Head of caudate nucleus (tissue), 42 donors: ENCODE measurements around the gene TBX10.
"Not testable (repeated sequence)": the region's sequence is repeated elsewhere in the genome, so short reads cannot be mapped to it uniquely, and the experiment has no call there.

Source experiments
- DNase-seq, 42 donors: peaks; one replicate each; pipeline versions ENCODE4 v3.0.0 to v3.0.0-alpha.2; 2020 to 2021; ENCODE audit warnings: mixed read lengths in 7 of 42
- intact Hi-C: fragments of 100-400 bp; cut with DNase I; formaldehyde crosslinking; loops from one replicate; pipeline ENCODE4 v1.15.0; 2022

Gene TBX10

DNA sequence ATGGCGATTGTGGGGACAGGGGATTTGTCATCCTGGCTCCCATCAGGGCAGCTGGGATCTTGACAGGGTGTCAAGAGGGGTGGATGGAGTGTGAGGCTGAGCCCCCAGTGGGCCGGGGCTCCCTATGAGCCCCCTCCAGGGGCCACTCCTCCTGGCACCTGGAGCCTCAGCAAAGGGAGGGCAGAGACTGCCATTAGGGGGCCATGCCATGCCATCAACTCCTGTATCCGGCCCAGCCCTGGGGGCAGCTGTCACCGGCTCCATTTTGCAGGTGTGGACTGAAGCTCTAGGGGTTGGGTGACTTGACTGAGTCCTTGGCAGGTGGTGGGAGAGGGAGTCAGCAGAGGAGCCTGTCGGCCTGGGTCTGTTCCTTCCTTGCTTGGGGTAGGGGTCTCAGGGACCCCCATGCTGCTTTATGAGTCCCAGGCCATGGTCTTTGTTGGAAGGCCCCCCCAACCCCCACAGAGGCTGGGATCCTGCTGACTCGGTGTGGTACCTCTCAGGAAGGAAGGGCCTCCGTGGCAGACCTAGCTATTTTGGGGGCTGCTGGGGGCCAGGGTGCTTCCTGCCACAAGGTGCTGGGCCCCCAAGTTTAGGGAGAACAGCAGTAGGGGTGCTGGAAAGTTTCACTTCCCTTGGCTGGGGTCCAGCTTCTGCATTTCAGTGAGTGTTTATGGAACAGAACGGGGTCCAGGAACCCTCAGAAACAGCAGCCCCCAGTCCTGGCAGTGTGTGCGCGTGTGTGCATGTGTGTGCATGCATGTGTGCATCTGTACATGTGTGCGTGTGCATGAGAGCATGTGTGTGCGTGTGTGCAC, 9.4 kb upstream of the TBX10 start:
- peak in 23 of 42 donors; percentile 18 to 57 (median 41) for DNase-seq
- intact Hi-C loops, result no loop called here

DNA sequence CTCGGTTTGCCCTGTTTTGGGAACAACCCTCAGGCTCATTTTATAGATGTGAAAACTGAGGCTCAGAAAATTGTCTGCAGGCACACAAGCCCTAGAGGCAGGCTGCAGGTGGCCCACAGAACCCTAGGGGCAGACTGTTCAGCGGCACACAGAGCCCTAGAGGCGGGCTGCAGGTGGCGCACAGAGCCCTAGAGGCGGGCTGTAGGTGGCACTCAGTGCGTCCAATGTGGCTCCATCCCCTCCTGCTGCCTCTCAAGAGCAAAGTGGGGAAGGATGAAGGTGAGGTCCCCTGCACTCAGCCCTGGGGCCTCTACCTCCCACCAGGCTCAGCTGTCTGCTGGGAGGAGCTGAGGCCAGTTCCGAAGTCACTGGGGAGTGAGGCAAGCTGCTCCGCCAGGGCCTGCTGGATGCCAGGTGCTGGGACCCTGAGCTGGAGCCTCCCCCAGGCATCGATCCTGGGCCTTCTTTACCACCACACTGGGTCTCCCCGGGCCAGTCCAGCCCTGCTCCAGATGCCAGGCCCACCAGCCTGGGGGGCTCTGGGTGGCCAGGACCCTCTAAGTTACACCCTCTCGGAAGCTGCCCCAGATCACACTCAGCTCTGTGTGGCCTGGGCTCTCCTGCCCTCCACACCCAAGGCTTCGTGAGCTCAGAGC, 8.7 kb upstream of the TBX10 start:
- DNase-seq, result peak in 1 of 42 donors; percentile 17
- intact Hi-C loops, result no loop called here

DNA sequence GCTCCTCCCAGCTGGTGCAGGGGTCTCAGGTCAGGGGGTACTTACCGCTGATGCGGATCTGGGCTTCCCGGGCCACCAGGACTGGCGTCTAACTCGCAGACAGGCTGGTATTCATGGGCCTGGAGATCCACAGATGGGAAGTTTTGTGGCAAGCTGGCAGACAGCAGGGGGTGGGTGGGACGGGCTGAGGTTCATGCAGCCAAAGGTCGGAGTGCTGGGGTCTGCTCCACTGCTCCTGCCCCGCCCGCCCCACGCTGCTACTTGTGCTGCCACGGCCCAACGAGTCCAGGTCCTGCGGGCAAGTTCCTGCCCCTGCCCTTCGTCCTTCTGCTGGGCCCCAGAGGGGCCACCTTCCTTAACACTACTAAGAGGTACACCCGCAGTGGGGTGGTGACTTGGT, 7.9 kb upstream of the TBX10 start:
- DNase-seq, result peak in 2 of 42 donors; percentile 7 to 26
- intact Hi-C loops, result no loop called here

DNA sequence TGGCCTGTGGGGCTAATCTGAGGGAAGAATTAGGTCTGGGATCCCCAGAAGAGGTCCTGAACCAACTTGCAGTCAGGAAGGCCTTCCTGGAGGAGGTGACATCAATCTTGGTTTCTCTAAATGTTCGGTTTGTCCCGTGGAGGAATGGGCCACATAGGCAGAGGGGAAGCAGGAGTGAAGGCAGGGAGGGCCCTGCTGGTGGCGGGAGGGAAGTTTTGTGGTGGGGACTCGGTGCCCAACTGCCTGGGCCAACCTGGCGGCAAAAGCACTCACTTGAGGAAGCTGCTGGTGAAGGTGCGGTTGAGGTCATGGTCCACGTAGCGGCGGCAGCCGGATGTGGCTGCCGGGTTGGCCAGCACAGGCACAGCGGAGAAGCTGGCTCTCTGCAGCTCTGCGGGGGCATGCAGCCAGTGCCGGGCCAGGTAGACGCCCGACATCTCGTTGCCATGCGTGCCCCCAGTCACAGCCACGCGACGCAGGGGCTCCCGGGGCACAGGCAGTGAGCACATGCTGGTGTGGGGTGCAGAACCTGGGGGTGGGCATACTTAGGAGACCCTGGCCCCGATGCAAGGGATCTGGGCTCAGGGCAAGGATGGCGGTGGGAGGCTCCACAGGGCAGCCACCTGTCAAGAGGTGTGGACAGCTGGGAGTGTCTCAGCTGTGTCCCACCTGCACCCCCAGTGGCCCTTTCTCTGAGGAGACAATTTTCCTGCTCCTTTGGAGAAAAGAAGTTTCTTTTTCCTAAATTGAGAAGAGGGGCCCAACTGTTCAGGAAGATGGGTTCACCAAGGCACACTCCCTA, 7.2 kb upstream of the TBX10 start:
- intact Hi-C loops, result no loop called here
- peak in 3 of 42 donors; percentile 4 to 31 (median 15) for DNase-seq

DNA sequence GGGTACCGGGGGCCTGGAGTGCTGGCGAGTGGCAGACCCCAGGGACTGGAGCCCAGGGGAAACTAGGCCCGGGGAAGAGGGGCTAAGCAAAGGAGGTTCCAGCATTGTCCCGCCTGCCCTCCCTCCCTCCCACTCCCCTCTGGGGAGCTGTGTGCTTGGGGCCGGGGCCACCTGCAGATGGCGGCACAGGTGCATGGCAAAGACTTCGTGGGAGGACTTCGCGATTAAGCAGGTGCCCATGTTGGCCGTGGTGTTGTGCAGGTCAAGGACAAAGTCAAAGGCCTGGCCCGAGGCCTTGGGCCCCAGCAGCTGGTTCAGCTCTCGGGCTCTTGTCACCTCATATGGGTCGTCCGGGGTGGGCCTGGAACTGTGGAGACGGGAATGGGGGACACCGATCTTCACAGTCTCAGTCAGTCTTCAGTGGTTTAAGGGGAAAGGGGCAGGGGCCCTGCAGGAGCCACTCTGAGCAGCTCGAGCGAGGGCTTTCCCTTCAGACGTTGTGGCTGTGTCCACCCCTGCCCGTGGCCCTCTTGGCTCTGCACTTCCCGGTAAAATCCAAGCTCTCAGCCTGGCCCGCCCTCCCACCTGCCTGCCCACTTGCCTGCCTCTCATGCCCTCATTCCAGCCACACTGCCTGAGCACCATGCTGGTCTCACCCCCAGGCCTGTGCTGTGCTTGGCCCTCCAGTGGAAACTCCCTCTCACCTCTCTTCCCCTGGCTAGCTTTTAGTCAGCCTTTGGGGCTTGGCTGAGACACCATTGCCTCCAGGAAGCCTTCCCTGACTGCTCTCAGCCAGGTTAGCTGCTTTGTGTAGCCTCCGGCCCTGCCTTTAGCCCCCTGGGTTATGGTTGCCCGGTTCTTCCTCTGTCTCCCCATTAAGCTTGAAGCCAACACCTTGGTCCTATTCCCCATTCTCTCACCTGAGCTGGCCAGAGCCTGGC, 6.2 kb upstream of the TBX10 start:
- peak in 2 of 42 donors; percentile 7 to 18 for DNase-seq
- intact Hi-C loops, result no loop called here

DNA sequence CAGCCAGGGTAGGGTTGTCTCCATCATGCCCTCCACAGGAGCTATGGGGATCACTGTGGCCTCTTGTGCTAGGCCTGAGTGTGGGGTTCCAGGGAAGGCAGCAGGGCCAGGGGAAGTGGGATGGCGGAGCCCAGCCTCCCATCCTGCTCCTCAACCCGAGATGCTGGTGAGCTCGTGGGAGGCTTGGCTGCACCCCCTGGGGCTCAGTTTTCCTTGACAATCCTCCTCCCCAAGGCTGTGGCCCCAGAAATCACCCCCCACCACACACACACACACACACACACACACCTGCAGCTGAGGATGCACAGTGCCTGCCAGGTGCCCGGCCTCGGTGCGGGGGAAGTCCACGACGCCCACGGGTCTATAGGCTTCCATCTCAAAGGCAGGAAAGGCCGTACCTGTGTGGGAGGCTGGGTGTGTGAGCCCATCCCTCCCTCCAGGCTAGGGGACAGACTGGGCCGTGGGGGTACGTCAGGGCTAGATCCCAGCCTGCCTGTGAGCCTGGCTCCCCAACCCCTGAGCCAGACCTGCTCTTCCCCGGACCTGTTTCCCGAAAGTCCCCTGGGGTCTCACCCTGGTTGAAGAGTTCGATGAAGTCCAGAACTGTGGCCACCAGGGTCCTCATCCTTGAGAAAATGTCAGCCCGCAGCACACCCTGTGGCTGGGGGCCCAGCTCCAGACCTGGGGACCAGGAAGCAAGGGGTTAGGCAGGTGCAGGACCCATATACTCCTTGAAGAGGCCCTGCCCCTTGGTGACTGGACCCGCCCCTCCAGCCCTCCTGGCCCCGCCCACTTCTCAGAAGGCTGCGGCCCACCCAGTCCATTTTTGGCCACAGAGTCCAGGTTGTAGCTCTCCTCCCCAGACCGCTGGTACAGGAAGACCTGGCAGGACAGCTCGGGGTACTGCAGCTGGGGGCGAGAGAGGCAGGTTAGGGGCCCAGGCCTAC, 5.2 kb upstream of the TBX10 start:
- DNase-seq, result peak in 3 of 42 donors; percentile 4 to 20 (median 10)
- intact Hi-C loops, result no loop called here

DNA sequence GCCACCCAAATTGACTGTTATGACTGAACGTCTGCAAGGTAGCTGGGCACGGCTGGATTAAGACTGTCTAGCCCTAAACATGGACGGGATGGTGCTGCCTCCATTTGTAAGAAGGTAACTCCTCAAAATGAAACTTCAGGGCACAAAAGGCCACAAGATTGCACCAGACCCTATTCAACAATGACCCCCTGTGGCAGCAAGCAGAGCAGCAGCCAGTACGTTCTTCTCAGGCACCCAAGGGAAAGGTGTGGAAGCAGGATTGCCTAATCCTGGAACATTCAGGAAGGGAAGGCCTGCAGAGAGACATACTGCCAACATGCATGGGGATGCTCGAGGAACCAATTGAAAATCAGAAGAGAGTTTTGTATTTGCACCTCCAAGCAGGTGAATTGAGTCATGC, 4.5 kb upstream of the TBX10 start:
- DNase-seq, result peak in 1 of 42 donors; percentile 4
- intact Hi-C loops, result no loop called here

DNA sequence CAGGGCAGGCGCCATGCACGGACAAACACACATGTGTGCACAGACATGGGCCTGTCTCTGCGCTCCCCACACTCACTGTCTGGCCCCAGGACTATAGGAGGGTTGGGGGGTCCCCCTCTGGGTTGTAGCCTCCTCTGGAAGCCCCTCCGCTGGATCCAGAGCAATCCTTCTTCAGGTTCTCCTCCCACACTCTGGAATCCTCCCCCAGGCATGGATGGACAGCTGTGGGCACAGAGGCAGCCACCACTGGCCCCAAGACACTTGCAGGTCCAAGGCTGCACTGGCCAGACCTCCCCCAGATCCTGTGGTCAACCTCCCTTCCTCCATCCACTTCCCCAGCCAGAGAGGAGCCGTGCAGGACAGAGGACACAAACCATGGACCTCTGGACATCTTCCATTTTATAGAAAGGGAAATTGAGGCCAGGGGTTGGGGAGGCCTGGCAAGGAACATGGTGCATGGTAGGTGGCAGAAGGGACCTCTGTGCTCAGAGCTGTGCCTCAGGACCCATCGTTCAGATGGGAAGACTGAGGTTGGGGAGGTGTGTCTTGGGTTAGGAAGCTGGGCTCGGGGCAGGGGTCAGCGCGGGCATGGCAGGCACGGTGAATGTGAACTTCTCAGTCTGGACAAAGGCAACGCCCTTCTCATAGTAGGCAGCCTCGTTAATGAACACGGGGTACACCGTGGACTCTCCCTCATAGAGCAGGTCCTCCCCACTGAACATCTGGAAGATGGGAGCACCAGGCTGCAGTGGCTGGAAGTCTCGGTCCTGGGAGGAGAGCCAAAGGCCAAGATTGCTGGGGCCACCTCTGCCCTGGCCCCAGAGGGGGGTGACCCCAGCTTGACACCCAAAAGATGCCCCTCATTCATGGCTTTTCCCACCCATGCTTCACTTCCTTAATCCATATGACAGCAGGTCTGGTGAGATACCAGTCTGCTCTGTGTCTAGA, 2.9 kb upstream of the TBX10 start:
- intact Hi-C loops, result no loop called here
- DNase-seq, result peak in 1 of 42 donors; percentile 4

DNA sequence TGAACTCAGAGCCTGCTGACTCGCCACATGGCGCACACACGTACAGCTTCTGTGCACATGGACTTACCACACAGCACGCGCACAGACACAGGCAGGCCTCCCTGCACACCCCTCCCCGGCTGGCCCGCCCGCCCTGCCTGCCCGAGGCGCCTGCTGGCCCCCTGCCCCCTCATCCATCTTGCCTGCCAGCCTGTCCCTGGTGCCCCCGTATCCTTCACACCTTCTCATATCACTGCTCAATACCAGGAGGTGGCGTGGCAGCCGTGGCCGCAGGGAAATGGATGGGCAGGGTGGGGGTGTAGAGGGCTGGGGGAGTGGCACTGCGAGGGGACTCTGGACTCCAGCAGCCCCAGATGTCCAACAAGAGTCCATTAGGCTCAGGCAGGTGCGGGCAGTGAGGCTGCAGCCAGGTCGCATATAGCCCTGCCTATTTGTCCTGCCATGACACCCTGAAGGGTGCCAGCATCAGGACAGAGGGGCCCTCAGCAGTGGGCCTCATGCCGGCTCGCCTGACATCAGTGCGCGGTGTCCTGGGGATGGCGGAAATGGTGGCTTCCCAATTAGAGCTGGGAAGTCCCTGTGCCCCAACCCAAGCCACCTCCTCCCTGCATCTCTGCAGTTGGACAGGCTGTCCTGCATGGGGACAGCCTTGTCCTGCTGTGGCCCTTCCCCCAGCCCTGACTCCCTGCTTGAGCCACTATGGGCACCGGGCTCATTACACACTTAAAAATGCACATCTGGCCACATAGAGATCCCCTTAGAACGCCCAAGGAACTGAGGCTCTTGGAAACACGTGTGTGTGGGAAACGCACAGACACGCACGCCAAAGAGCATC, 2.0 kb upstream of the TBX10 start:
- intact Hi-C loops, result no loop called here
- DNase-seq, result peak in 1 of 42 donors; percentile 14

DNA sequence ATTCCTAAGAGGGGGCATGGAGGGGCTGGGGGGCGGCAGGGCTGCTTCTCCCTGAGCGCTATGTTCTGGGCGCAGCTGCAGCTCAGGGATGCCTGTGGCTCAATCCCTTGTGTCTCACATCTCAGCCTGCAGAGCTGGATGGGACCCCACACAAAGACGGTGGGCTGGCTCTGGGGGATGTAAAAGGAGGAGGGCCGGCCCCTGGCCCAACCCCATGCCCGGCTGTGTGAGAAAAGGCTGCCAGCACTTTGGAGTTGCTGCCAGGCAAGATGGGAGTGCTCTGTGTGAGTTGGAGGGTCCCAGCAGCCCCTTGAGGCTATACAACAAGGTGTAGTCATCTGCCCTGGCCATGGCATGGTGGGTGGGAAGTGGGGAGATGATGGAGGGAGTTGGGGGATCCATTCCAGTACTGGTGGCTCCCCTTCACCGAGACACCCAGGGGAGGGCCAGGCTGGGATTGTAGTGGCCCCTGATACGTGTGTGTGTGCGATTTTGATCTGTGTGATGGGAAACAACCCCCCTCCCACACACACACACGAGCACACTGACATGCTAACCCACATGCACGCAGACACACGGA, 1.3 kb upstream of the TBX10 start:
- peak in 1 of 42 donors; percentile 1 for DNase-seq
- intact Hi-C loops, result no loop called here

DNA sequence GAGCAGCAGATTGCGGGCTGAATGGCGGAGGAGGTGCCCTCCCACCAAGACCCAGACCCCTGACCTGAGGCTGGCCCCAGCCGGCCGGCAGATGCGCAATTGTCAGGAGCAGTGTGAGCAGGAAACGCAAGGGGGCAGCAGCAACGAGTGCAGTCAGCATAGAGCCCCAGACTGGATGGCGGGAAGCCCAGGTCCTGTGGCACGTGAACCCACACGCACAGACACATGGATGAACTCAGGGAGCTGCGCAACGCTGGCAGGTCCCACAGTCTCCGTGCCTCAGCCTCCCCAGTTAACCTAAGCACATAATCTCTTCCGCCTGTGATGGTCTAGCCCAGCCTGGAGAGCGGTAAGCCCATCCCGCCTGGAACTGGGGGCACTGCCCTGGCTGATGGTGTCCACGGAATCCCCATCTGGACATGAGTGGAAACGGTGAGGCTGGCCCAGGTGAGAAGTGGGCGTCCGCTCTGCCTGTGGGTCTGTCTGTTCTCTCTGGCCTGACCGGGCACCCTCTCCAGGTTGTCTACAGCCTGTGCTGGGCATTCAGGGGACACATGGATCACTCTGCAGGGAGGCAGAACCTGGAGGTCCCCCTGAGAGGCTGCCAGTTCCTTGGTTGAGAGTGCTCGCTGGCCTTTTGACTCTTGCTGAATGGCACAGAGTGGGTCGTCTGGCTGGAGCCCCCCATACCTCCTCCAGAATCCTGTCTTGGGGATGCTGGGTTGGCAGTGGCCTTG, 626 bp upstream of the TBX10 start:
- peak in 40 of 42 donors; percentile 30 to 86 (median 68) for DNase-seq

DNA sequence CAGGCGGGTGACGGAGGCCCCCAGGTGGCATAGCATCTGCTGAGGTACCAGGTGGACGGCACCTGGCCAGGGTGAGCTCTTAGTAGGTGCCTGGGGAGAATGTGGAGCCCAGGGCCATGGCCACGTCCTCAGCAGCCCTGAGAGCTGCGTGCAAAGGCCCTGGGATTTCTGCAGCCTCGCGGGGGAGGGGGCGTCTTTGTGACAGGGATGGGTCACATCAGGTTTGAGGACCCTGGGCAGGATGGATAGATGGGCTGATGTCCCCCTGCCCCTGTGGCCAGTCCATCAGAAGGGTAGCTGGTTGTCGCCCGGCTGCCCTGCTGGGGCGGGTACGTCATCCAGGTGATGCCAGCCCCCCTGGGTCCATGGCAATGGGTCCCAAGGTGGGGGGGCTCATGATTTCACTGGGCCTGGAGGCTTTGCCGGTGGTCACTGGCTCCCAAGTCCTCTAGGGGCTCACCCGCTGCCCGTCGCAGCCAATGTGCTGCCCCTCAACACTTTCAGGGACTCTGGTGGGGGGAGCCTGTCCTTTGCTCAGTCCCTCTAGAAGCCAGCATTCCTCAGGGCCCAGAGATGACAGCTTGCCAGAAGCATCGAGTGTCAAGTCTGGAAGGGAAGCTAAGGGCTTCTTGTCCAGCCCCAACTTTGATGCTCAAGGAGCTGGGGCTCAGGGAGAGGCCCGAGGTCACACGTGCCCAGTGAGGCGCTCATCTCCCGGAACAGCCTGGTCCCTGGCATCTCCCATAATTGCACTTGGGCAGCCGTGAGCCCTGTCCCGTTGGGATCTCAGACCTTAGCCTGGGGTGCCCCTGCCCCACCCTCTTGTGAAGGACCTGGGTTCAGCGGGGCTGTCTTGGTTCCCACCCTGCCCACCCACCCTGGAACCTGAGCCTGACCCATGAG, 777 bp downstream of the TBX10 start:
- DNase-seq, result peak in 3 of 42 donors; percentile 4 to 28 (median 13)
- intact Hi-C loops, result no loop called here

More for the DNA sequence above, 626 bp upstream of the TBX10 start:
- intact Hi-C loops, result no loop called here

DNA sequence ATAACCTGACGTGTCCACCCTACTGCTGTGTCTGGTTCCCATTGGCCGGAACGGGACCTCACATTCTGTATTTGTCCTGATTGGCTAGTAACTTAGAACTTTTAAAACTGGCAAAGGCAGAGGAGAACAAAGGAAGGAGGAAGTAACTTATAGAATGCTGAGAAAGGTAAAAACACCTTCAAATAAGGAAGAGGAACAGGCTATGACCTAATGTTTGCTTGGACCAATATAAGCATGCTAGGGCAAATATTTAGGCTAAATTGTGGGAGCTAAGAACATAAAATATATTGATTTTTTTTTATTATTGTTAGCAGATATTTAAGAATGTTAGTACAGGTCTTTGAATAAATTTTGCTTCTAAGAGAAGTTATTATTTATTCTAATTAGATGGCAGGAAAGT, 2.1 kb downstream of the TBX10 start:
- intact Hi-C loops, result not testable (repeated sequence)

More for the DNA sequence above, 2.1 kb downstream of the TBX10 start:
- DNase-seq, result peak in 1 of 42 donors; percentile 2
